NT2/D1 (cell line): Measurements from ENCODE around the gene TMEM131L.

Experiments used
- SUZ12 ChIP-seq: IDR thresholded peaks from 2 replicates; pipeline ENCODE4 v1.6.1; 2011; ENCODE audit not compliant: insufficient read length, insufficient read depth; ENCODE audit errors: extremely low read depth
- YY1 ChIP-seq: IDR thresholded peaks from 2 replicates; pipeline ENCODE4 v1.6.1; 2011; ENCODE audit not compliant: insufficient read length, insufficient read depth
- ZNF274 ChIP-seq: IDR thresholded peaks from 2 replicates; pipeline ENCODE4 v1.6.1; 2011; ENCODE audit warnings: mild to moderate bottlenecking, low read depth, low read length

DNA sequence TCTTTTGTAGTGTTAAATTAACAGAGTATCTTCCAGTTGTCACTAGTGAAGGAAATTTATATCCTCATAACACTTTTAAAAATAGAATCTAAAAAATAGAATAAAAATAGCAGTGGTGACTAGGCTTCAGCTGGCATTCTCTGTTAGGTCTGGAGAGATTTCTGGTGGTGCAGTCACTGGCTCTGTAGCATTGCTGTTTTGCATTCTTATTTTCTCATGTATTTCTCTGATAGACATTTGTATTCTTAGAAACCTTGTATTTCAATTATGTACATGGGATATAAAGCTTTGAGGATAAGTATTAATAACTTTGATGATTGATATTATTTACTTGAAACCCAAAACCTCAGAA lies 87.6 kb downstream of the TMEM131L start:
- TF ChIP-seq ZNF274 (no peak), YY1 (no peak), SUZ12 (no peak)
